Peyer's patch (tissue), 4 donors: ENCODE results near the gene HDAC1.

ENCODE experiments used
- CTCF ChIP-seq, 6 experiments: fragments of 450-650 bp in 4 of 6; fragments of 200-600 bp in 2 of 6; sonication (generic) in 1 of 6; IDR thresholded peaks; one replicate each; pipeline ENCODE4 v1.5.1; 2017 to 2019; ENCODE audit warnings: antibody characterized with exemption in 6 of 6, mild to moderate bottlenecking in 3 of 6, moderate library complexity in 1 of 6
- POLR2A ChIP-seq, 2 donors: fragments of 450-650 bp; IDR thresholded peaks; one replicate each; pipeline ENCODE4 v1.5.1; 2017; ENCODE audit warnings: antibody characterized with exemption in 2 of 2, mild to moderate bottlenecking in 2 of 2, moderate library complexity in 2 of 2

- TF ChIP-seq POLR2A (IDR thresholded peaks at IDR 0.05): no peak
- TF ChIP-seq CTCF (IDR thresholded peaks at IDR 0.05): no peak
These were observed 34.7 kb upstream of the HDAC1 start for GRCh38 chr1:32257227-32257508.
